Cardiac muscle cell (in vitro differentiated cells and primary cell): ENCODE results near the gene MGMT. TPM values are rescaled to one million over a fixed set of nuclear protein-coding genes. Genes with fewer than 3 reads are reported as not detected.
A peak's percentile ranks its signal among the peaks of the same experiment; 100 is the strongest.

Experiments
- DNase-seq, 2 donors: peaks; one replicate each; pipeline versions ENCODE4 v3.0.0 to v3.0.0-alpha.2; 2010 to 2017; ENCODE audit warnings: low read depth in 1 of 2, low spot score in 1 of 2
- H3K27ac ChIP-seq: fragments of 200-600 bp; sonication (generic); 2 replicates; pipeline ENCODE4 v1.5.1; 2016
- H3K27me3 ChIP-seq: fragments of 200-600 bp; sonication (generic); 2 replicates; pipeline ENCODE4 v1.6.0; 2016; ENCODE audit warnings: control low read depth
- H3K36me3 ChIP-seq: fragments of 200-600 bp; sonication (generic); 2 replicates; pipeline ENCODE4 v1.5.1; 2016; ENCODE audit warnings: control low read depth
- H3K4me1 ChIP-seq: fragments of 200-600 bp; sonication (generic); 2 replicates; pipeline ENCODE4 v1.8.1; 2017; ENCODE audit warnings: low read depth, mild to moderate bottlenecking, mixed run types
- H3K4me3 ChIP-seq: fragments of 200-600 bp; sonication (generic); 2 replicates; pipeline ENCODE4 v1.5.1; 2016; ENCODE audit warnings: mild to moderate bottlenecking
- H3K9me3 ChIP-seq: fragments of 200-600 bp; sonication (generic); 2 replicates; pipeline ENCODE4 v1.5.1; 2017; ENCODE audit warnings: low read depth, mild to moderate bottlenecking, control low read depth
- polyA plus RNA-seq: library from polyadenylated mRNA; unstranded; fragments of >200 nt; fragmentation: Nextera tagmentation; extraction: Ambion mirVana; gene quantifications from 2 replicates; pipeline ENCODE4 v1.2.1, GENCODE V29; 2016
- total RNA-seq: library from RNA; depleted of rRNA; stranded (reverse); fragments of >200 nt; gene quantifications from 2 replicates; pipeline ENCODE4 v1.2.3, GENCODE V29; 2016
- TF ChIP-seq, protein P1 (sequence below): IDR thresholded peaks from 2 replicates; pipeline ENCODE4 v1.5.1; 2012; ENCODE audit warnings: low read depth, mild to moderate bottlenecking, low read length

The MGMT gene
- total and polyA plus RNA-seq, 2 experiments from 2014 or later = 21.8 to 28.0 TPM

DNA sequence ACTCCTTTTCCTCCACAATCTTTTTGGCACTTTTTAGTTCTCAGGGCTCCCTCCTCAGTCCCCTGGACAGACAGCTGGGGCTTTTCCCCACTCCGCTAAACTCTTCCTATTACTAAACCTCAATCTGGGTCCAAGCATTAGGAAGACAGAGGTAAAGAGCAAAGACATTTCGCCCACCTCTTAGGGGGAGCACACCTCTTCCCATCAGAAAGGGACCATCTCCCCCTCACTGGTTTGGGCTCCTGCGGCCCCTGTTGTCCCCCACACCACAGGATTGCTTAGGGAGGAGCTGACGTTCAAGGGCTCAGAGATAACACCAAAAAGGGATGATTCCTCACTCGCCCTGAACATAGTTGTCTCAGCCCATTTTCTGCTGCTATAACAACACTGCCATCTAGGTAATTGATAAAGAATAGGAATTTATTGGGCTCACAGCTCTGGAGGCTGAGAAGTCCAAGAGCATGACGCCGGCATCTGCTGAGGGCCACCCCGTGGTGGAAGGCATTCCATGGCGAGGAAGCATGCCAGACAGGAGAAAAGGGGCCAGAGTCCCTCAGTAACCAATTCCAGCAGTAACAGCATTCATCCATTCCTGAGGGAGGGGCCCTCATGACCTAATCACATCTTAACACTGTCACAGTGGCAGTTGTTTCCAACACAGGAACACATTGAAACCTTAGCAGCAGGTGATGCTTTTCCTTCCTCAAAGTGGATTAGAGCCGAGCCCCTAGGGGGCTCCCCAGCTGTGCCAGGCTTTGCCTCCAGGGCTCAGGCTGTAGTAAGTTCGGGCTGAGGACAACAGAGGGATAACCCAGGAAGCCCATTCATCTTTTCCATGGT lies 287.4 kb downstream of the MGMT start:
- Histone ChIP-seq H3K36me3 (no peaks in the 10 kb centered on the region), H3K27me3 (no peaks in the 10 kb centered on the region), H3K4me3 (no peak overlapping the region), H3K9me3 (no peaks in the 10 kb centered on the region), H3K27ac (no peak overlapping the region), H3K4me1 (no peaks in the 10 kb centered on the region)
- DNase-seq = no peak
- TF ChIP-seq, protein P1, sequence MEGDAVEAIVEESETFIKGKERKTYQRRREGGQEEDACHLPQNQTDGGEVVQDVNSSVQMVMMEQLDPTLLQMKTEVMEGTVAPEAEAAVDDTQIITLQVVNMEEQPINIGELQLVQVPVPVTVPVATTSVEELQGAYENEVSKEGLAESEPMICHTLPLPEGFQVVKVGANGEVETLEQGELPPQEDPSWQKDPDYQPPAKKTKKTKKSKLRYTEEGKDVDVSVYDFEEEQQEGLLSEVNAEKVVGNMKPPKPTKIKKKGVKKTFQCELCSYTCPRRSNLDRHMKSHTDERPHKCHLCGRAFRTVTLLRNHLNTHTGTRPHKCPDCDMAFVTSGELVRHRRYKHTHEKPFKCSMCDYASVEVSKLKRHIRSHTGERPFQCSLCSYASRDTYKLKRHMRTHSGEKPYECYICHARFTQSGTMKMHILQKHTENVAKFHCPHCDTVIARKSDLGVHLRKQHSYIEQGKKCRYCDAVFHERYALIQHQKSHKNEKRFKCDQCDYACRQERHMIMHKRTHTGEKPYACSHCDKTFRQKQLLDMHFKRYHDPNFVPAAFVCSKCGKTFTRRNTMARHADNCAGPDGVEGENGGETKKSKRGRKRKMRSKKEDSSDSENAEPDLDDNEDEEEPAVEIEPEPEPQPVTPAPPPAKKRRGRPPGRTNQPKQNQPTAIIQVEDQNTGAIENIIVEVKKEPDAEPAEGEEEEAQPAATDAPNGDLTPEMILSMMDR = no peak

DNA sequence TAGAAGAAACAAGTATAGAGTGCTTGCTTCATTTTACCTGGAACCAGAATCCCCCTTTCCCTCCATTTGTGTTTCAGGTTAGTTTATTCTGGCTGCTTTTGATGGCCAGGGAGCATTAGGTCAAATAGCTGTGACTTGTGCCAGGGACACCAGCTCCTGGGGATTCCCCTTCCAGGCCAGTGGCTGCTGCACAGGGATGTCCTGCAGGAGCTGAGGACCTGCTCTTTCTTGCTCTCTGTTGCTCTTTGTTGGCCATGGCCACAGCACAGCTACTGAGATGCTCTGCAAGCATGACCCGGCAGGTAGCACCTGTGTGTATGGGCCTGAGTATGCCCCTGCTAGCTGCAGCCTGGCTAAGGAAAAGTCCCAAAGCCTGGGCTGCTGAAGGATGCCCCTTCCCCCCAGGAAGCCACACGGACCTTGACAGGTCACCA lies 288.1 kb downstream of the MGMT start:
- Histone ChIP-seq H3K36me3 (no peaks in the 10 kb centered on the region), H3K9me3 (no peaks in the 10 kb centered on the region), H3K4me1 (no peaks in the 10 kb centered on the region), H3K4me3 (no peak overlapping the region), H3K27me3 (no peaks in the 10 kb centered on the region), H3K27ac (no peak overlapping the region)
- TF ChIP-seq, protein P1 = no peak
- DNase-seq = no peak

DNA sequence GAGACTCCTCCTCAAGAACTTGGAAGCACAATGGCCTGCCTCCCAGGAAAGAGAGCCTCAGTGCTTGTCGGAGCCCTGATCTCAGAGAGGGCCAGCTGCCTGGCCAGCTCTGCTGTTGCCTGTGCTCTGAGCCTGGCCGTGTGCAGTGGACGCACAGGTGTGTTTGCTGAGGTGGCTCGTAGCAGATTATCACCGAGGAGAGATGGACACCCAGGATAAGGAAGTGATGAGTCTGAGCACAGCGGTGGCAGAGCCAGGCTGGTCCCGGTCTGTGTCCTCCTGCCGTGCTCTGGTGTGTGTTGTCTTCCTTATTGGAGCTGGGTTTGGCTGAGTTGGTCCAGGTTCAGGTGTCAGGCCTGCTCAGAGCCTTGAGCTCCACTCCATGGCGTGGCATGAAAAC lies 288.6 kb downstream of the MGMT start:
- Histone ChIP-seq H3K9me3 (no peaks in the 10 kb centered on the region), H3K4me3 (no peak overlapping the region), H3K27ac (no peak overlapping the region), H3K36me3 (no peaks in the 10 kb centered on the region), H3K4me1 (no peaks in the 10 kb centered on the region), H3K27me3 (no peaks in the 10 kb centered on the region)
- DNase-seq = no peak
- TF ChIP-seq, protein P1 = no peak

DNA sequence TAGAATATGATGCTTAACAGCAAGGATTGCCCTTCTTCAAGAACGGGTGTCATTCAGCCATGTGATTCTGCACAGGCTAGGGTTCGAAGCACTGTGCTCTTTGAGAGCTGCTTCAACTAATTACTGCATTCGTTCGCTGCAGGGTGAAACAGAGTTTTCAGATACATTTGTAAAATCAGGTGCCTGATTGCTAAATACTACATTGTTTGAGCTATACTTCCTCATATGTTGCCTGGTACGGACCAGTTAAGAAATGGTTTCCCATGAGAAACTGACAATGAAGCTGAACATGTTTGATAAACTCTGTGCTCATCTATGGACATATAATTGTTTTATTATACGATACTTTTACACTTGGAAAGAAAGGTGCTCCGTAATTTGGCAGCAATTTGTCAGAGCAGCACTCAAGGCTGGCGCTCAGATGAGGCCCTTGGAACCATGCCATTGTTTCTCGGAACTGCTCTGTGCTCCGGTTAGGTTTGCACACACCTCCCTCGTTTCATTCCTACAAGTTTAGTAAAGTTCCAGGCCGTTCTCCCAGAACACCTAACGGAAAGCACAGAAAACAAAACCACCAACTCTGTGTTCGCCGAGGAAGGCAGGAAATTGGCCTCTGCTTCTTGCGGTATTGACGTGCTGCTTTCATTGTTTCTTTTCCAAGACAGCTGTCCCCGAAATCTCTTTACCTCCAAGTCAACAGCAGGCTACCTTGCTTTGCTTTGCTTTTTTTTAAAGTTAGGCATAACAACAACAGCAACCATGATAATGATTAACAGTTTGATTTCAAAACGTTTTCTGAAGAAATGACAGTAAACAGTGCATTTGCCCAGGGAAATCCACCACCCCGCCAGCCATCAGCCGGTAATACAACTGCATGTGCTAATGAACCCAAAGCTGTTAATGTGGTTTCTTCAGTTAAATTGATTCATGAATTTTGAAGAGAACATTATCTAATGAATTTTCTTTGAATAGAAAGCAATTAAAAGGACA lies 290.2 kb downstream of the MGMT start:
- H3K4me3 ChIP-seq = no peak overlapping the region
- DNase-seq = peak in 1 of 2 donors; percentile 28
- no peaks in the 10 kb centered on the region for H3K4me1 ChIP-seq
- TF ChIP-seq, protein P1 = no peak
- no peaks in the 10 kb centered on the region for H3K36me3 ChIP-seq
- H3K9me3 ChIP-seq = no peaks in the 10 kb centered on the region
- H3K27me3 ChIP-seq = no peaks in the 10 kb centered on the region
- H3K27ac ChIP-seq = no peak overlapping the region

DNA sequence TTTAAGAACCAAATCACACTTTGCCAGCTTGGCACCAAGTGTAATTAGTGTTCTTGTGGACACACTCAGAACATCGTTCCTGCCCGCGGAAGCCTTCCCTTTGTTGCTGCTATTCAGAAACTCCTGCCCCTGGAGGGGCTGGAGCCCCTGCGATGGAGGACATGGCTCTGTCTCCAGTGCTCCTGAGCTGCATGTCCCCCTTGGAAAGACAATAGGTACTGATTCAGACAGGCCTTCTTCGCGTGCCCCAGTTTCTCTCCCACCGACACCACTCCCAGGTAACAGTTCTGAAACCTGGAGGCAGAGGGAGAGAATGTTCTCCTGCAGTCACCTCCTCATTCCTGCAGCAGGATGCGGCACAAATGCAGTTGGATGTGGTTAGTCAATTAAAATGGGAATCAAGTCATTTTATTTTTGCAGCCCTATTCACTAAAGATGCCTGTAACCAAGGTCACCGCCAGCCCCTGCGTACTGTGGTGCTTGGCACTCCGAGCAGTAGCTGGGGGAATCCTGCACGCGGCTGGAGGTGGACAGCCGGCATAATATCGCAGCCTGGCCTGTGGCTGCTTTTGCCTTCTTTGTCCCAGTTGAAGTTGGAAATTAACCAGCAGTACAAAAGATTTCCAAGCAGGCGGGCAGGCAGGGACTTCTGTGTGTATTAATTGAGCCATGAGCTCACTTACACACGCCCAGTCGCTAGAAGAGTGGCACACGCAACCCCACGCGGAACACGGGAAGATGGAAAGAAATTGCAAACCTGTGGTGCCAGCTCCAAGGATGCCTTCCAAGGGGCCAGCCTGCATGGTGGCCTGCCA lies 291.4 kb downstream of the MGMT start:
- Histone ChIP-seq H3K9me3 (no peaks in the 10 kb centered on the region), H3K4me3 (no peak overlapping the region), H3K4me1 (no peaks in the 10 kb centered on the region), H3K27me3 (no peaks in the 10 kb centered on the region), H3K27ac (no peak overlapping the region), H3K36me3 (no peaks in the 10 kb centered on the region)
- DNase-seq = no peak
- TF ChIP-seq, protein P1 = no peak
